Loucy (cell line): ENCODE data around the gene TOX2.

Experiments used
- H2AFZ ChIP-seq: fragments of 200-600 bp; sonication (generic); 2 replicates; pipeline ENCODE4 v1.6.0; 2016; ENCODE audit warnings: antibody characterized with exemption, mild to moderate bottlenecking, low read length, moderate library complexity
- H3F3A ChIP-seq: fragments of 200-600 bp; 2 replicates; pipeline ENCODE4 v1.6.0; 2016; ENCODE audit warnings: antibody characterized with exemption, low read depth, mild to moderate bottlenecking
- H3K27me3 ChIP-seq: fragments of 200-600 bp; sonication (generic); 2 replicates; pipeline ENCODE4 v1.6.1; 2014; ENCODE audit warnings: low read length, mild to moderate bottlenecking; ENCODE audit not compliant: insufficient read depth, poor library complexity, severe bottlenecking
- H3K36me3 ChIP-seq: fragments of 200-600 bp; sonication (generic); 2 replicates; pipeline ENCODE4 v1.6.1; 2016; ENCODE audit warnings: low read length; ENCODE audit not compliant: insufficient read depth
- H3K4me1 ChIP-seq: fragments of 200-600 bp; sonication (generic); 2 replicates; pipeline ENCODE4 v1.5.1; 2014; ENCODE audit warnings: low read length, mild to moderate bottlenecking; ENCODE audit not compliant: insufficient read depth, poor library complexity, severe bottlenecking
- H3K4me2 ChIP-seq: fragments of 200-600 bp; sonication (generic); 2 replicates; pipeline ENCODE4 v1.6.0; 2014; ENCODE audit warnings: antibody characterized with exemption, low read length, low read depth, mild to moderate bottlenecking; ENCODE audit not compliant: poor library complexity, severe bottlenecking
- H3K4me3 ChIP-seq: fragments of 200-600 bp; sonication (generic); 2 replicates; pipeline ENCODE4 v1.5.1; 2014; ENCODE audit warnings: low read length, mild to moderate bottlenecking, mixed read lengths; ENCODE audit not compliant: poor library complexity, severe bottlenecking
- H3K79me2 ChIP-seq: fragments of 200-600 bp; sonication (generic); 2 replicates; pipeline ENCODE4 v1.6.1; 2014; ENCODE audit warnings: low read length; ENCODE audit not compliant: insufficient read depth
- H3K9ac ChIP-seq: fragments of 200-600 bp; sonication (generic); 2 replicates; pipeline ENCODE4 v1.6.0; 2014; ENCODE audit warnings: mild to moderate bottlenecking, low read depth, low read length, moderate library complexity; ENCODE audit not compliant: poor library complexity, severe bottlenecking
- H3K9me2 ChIP-seq: fragments of 200-600 bp; sonication (generic); replicated peaks from 2 replicates; pipeline ENCODE4 v1.6.1; 2016; ENCODE audit warnings: low read depth, low read length, mixed read lengths
- H3K9me3 ChIP-seq: fragments of 200-600 bp; sonication (generic); 2 replicates; pipeline ENCODE4 v1.6.1; 2014; ENCODE audit warnings: mild to moderate bottlenecking, antibody characterized with exemption, low read length, low read depth; ENCODE audit not compliant: insufficient read depth
- H4K20me1 ChIP-seq: fragments of 200-600 bp; sonication (generic); 2 replicates; pipeline ENCODE4 v1.6.0; 2014; ENCODE audit warnings: antibody characterized with exemption, low read length, mild to moderate bottlenecking; ENCODE audit not compliant: insufficient read depth, poor library complexity, severe bottlenecking
- EZH2phosphoT487 ChIP-seq: fragments of 200-600 bp; IDR thresholded peaks from 2 replicates; pipeline ENCODE4 v1.6.1; 2018; ENCODE audit warnings: antibody characterized with exemption, mild to moderate bottlenecking, moderate library complexity, borderline replicate concordance
- TF ChIP-seq, protein P1 (sequence below): fragments of 200-600 bp; sonication (generic); conservative IDR thresholded peaks from 2 replicates; pipeline ENCODE4 v1.5.1; 2014; ENCODE audit warnings: mild to moderate bottlenecking, antibody characterized with exemption, low read length

Gene TOX2

DNA sequence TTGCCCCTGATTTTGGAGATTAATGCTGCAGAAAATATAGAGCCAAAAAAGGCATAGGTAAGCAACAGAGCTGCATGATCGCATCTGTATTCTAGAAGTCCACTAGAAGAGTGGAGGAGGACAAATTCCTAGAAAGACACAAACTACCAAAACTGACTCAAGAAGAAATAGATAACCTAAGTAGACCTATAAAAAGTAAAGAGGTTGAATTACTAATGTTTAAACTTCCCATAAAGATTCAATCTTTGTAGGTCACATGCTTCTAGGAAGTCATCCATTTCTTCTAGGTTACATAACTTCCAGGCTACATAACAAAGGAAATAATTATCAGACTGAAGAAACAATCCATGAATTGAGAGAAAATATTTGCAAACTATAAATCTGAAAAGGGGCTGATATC is 187.9 kb downstream of the TOX2 start:
- no peaks in the 10 kb centered on the region for H3K9me2 ChIP-seq
- no peaks in the 10 kb centered on the region for H4K20me1 ChIP-seq
- no peaks in the 10 kb centered on the region for H3K36me3 ChIP-seq
- H3K4me3 ChIP-seq, result no peak overlapping the region
- H3F3A ChIP-seq, result no peaks in the 10 kb centered on the region
- H3K79me2 ChIP-seq, result no peaks in the 10 kb centered on the region
- TF ChIP-seq EZH2phosphoT487, result no peak
- TF ChIP-seq, protein P1, sequence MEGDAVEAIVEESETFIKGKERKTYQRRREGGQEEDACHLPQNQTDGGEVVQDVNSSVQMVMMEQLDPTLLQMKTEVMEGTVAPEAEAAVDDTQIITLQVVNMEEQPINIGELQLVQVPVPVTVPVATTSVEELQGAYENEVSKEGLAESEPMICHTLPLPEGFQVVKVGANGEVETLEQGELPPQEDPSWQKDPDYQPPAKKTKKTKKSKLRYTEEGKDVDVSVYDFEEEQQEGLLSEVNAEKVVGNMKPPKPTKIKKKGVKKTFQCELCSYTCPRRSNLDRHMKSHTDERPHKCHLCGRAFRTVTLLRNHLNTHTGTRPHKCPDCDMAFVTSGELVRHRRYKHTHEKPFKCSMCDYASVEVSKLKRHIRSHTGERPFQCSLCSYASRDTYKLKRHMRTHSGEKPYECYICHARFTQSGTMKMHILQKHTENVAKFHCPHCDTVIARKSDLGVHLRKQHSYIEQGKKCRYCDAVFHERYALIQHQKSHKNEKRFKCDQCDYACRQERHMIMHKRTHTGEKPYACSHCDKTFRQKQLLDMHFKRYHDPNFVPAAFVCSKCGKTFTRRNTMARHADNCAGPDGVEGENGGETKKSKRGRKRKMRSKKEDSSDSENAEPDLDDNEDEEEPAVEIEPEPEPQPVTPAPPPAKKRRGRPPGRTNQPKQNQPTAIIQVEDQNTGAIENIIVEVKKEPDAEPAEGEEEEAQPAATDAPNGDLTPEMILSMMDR, result no peak
- H3K9ac ChIP-seq, result no peak overlapping the region
- H3K9me3 ChIP-seq, result no peaks in the 10 kb centered on the region; the same call in 1 of the 2 replicates
- no peaks in the 10 kb centered on the region for H3K27me3 ChIP-seq
- H3K4me2 ChIP-seq, result no peak overlapping the region
- H2AFZ ChIP-seq, result no peak overlapping the region
- no peaks in the 10 kb centered on the region for H3K4me1 ChIP-seq

DNA sequence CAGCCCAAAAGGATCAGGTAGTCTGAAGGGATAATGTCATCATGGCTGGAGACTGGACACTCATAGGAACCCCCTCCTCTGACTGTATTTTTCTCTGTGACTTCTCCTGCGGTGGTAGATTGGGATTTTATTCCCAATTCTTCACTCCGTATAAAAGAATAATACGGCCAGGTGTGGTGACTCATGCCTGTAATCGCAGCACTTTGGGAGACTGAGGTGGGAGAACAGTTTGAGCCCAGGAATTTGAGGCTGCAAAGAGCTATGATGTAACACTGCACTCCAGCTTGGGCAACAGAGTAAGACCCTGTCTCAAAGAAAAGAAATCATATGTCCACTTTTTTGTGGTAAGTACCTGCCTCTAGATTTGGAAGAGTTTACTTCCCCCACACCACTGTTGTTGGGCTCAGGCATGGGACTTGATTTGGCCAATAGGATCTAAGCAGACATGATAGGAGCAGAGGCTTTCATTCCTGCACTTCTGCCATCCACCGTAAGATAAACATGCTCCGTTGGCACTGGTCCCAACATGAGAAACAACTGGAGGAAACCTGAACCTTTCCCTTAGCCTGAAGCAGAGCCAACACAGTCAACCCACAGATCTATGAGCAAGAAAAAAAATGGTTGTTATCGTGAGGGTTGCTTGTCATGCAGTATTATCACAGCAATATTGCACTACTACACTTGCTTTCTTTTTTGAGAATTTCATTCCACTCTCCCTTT is 190.3 kb downstream of the TOX2 start:
- Histone ChIP-seq H2AFZ (no peak overlapping the region), H3K27me3 (no peaks in the 10 kb centered on the region), H3K4me2 (no peak overlapping the region), H3K79me2 (no peaks in the 10 kb centered on the region), H3K36me3 (no peaks in the 10 kb centered on the region), H3K9me3 (no peaks in the 10 kb centered on the region; the same call in 1 of the 2 replicates), H3F3A (no peaks in the 10 kb centered on the region), H3K9ac (no peak overlapping the region), H3K4me1 (no peaks in the 10 kb centered on the region), H3K9me2 (no peaks in the 10 kb centered on the region), H3K4me3 (no peak overlapping the region), H4K20me1 (no peaks in the 10 kb centered on the region)
- no peak for TF ChIP-seq EZH2phosphoT487
- TF ChIP-seq, protein P1, result no peak

DNA sequence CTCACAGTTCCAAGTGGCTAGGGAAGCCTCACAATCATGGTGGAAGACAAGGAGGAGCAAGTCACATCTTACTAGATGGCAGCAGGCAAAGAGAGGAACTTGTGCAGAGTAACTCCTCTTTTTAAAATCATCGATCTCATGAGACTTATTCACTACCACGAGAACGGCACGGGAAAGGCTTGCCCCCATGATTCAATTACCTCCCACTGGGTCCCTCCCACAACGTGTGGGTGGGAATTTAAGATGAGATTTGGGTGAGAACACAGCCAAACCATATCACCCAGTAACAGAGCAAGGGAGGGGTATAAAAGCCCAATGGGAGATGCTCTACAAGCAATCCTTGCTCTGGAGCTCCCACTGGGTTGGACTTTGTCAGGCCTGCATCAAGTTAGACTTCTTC is 192.0 kb downstream of the TOX2 start:
- no peaks in the 10 kb centered on the region for H3K36me3 ChIP-seq
- no peak overlapping the region for H3K4me3 ChIP-seq
- H2AFZ ChIP-seq, result no peak overlapping the region
- no peaks in the 10 kb centered on the region; the same call in 1 of the 2 replicates for H3K9me3 ChIP-seq
- H3K79me2 ChIP-seq, result no peaks in the 10 kb centered on the region
- no peaks in the 10 kb centered on the region for H3F3A ChIP-seq
- H3K27me3 ChIP-seq, result no peaks in the 10 kb centered on the region
- H3K4me2 ChIP-seq, result no peak overlapping the region
- TF ChIP-seq EZH2phosphoT487, result no peak
- TF ChIP-seq, protein P1, result no peak
- H3K9me2 ChIP-seq, result no peaks in the 10 kb centered on the region
- H3K4me1 ChIP-seq, result no peaks in the 10 kb centered on the region
- no peaks in the 10 kb centered on the region for H4K20me1 ChIP-seq
- no peak overlapping the region for H3K9ac ChIP-seq
